22Rv1 (cell line): Measurements from ENCODE around the gene VGLL4.

ENCODE experiments used
- CTCF ChIP-seq: fragments of 450-650 bp; IDR thresholded peaks from 2 replicates; pipeline ENCODE4 v1.5.1; 2017; ENCODE audit warnings: mild to moderate bottlenecking
- ZFX ChIP-seq: fragments of 450-650 bp; IDR thresholded peaks from 2 replicates; pipeline ENCODE4 v1.6.1; 2017; ENCODE audit warnings: antibody characterized with exemption, borderline replicate concordance

GRCh38 chr3:11605398-11605797 is 38.3 kb downstream of the VGLL4 start:
- TF ChIP-seq CTCF (no peak), ZFX (no peak)
